Stimulated activated CD4-positive, alpha-beta T cell treated with anti-CD3 and anti-CD28 coated beads, Interleukin-2, amount 100 ng/mL, for 48 hours (primary cell): ENCODE measurements around the gene FHAD1.

Source experiments
- DNase-seq, 2 donors: peaks; one replicate each; pipeline ENCODE4 v3.0.0-alpha.2; 2020

Gene FHAD1

GRCh38 chr1:15251857-15252835 lies 5.1 kb downstream of the FHAD1 start:
- DNase-seq: no peak

- no peak for DNase-seq
These were observed 7.5 kb downstream of the FHAD1 start for GRCh38 chr1:15254559-15254958.

GRCh38 chr1:15255582-15256149 lies 8.6 kb downstream of the FHAD1 start:
- DNase-seq: no peak

DNA sequence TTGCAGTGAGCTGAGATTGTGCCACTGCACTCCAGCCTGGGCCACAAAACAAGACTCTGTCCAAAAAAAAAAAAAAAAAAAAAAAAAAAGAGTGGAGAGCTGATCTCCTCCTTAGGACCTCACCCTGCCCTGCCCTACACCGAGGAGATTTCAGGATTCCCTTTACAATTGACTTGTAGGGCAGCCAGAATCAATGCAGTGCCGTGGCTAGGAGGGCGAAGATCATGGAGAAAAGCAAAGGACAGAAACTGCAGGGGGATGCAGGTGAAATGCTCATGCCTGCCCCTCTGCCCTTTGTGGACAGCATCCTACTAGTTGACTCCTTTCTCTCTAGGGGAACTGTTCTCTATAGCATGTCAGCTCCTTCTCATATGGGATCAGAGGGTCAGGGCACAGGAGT lies 9.6 kb downstream of the FHAD1 start:
- DNase-seq: no peak

DNA sequence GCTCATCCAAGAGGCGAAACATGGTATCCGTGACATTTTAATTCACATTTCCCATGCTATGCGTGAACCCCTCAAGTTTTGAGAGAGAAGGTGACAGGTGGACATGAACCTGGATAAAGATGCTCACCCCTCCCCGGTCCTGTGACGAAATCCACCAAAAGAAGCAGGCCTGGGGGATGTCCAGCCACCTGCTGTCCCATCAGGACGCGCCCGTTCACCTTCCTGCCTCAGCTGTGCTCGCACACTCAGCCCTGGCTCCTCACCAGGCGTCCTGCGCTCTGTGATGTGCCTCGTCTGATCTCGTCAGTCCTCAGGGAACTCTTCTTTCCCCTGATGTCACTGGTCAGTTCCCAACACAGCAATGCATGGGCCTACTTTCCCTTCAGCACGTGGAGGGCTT lies 10.3 kb downstream of the FHAD1 start:
- DNase-seq: no peak

GRCh38 chr1:15258833-15259621 lies 12.0 kb downstream of the FHAD1 start:
- DNase-seq: no peak

DNA sequence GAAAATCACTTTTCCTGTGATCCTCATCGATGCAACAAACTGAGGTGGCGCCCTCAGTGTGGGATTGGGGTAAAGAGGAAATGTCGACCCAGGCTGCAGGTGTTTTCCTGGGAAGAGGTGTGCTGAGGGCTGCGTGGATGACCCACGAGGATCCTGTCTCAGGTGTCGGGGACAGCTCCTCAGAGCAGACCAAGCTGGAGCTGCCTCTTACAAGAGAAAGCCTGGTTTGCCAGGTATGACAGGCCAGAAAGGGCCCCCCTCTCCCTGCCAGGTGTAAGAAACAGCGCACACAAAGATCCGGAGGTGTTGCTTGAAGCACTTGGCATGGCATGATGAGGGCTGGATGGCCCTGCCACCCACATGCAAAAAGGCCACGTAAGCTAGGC lies 12.6 kb downstream of the FHAD1 start:
- no peak for DNase-seq

GRCh38 chr1:15260418-15261154 lies 13.6 kb downstream of the FHAD1 start:
- DNase-seq: no peak

- peak; percentile 16 to 18 for DNase-seq
These were observed 14.4 kb downstream of the FHAD1 start for GRCh38 chr1:15261155-15262002.

DNA sequence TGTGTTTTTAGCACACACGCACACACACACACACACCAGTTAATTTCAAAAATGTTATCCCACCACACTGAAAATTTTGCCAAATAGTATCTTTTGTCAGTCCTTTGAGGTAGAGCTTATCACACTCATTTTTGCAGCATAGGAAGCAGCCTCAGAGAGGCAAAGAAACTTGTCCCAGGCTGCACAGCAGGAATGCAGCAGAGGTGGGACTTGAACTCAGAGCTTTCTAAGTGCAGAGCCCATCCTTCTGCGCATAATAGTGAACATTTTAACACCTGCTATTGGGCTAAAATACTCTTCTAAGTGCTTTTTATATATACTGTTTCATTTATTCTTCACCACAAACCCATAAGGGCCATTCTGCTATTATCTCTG lies 15.0 kb downstream of the FHAD1 start:
- no peak for DNase-seq

- no peak for DNase-seq
These were observed 15.7 kb downstream of the FHAD1 start for GRCh38 chr1:15262706-15263105.

DNA sequence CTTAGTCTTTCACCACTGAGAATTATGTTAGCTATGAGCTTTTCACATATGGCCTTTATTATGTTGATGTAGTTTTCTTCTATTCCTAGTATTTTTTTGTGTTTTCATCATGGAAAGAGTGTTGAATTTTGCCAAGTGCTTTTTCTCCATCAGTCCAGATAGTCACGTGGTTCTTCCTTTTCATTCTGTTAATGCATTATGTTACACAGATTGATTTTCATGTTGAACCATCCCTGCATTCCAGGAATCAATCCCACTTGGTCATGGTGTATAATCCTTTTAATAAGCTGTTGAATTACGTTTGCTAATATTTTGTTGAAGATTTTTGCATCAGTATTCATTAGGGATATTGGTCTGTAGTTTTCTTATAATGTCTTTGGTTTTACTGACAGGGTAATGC lies 17.7 kb downstream of the FHAD1 start:
- no peak for DNase-seq

- no peak for DNase-seq
These were observed 24.2 kb downstream of the FHAD1 start for GRCh38 chr1:15271196-15271595.

GRCh38 chr1:15272009-15272781 lies 25.2 kb downstream of the FHAD1 start:
- DNase-seq: peak; percentile 30 to 42

DNA sequence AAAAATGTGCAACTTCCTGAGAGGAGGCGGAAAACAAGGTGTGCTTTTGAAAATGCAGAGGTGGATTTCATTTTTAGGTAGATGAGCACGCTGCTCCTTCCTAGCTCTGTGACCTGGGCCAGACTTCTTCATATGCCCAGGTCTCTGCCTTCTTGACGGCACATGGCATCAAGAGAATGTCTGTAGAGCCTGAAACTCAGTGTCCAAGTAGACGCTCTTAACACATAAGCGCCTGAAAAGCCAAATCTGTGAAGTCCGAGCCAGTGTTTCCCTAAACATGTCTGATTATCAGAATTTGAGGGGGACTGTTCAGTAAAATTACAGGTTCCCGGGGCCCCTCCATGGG lies 25.7 kb downstream of the FHAD1 start:
- DNase-seq: no peak

DNA sequence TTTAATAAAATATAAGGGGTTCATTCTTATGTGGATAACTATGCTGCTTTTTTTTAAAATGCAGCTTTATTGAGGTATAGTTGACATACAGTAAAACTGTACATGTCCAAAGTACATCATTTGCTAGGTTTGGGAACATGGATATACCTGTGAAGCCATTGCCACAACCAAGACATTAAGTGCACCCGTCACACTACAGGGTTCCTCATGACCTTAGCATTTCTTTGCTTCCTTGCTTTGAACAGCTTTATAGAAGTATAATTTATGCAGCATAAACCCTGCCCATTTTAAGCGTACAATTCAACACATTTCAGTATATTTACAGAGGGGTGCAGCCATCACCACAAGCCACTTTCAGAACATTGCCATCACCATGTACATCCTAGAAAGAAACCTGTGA lies 26.3 kb downstream of the FHAD1 start:
- no peak for DNase-seq

- DNase-seq: no peak
These were observed 29.1 kb downstream of the FHAD1 start for GRCh38 chr1:15275921-15276683.

DNA sequence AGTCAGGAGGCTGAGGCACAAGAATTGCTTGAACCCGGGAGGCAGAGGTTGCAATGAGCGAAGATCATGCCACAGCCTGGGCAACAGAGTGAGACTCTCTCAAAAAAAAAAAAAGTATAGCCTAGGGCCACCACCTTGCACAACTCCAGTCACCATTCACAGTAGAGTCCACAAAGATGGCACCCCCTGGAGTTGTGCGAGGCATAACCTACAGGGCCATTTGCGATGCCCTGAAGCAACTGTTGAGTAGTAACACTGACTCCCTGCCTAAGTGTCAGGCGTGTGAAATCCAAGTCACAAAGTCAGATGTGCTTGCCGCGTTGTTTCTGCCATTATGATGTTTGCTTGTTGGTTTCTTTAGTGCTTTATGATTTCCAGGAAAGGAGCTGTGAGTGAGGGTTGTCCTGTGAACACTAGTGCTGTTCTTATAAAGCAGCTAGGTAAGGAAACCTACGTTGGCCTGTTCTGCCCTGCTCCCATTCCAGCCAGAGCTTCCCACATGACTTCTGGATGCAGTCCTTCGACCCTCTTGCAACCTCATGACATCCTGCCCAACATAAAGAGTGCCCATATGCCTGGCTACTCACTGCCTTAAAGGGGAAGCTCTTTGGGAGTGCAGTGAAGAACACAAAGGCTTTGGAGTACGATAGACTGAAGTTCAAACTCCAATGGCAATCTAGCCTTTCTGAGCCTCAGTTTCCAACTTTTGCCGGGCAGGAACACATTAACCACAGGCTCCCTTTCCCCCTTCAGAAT lies 29.8 kb downstream of the FHAD1 start:
- DNase-seq: no peak

DNA sequence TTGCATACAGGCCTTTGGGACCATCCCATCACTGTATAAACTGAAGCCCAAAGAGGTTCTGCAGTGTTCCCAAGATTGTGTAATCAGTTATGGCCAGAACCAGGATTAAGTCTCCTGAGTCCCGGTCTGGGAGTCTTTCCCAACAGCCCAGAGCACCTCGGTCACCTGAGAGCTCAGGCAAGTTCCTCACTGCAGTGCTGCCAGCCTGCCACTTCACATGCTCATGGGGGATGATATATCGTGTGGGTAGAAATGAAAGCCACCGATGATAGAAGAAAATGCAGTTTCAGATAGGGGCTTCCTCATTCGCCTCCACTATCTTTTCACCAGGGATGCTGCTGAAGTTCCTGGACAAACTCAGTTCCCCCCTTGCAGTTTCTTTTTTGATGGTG lies 30.4 kb downstream of the FHAD1 start:
- no peak for DNase-seq

- DNase-seq: no peak
These were observed 30.9 kb downstream of the FHAD1 start for GRCh38 chr1:15277933-15278332.
